Endothelial cell of umbilical vein (primary cell): Measurements from ENCODE around the gene TTC31. TPM values are rescaled to one million over a fixed set of nuclear protein-coding genes. Genes with fewer than 3 reads are reported as not detected.

Experiments
- BruUV-seq: library from RNA; stranded (reverse); fragments of 400-500 nt; replicated peaks from 2 replicates; lab custom pipeline; 2021; lab: Mats Ljungman, UMichigan
- CTCF ChIA-PET: fragments of 300-600, 350-600 bp; sonication (Branson Sonifier 250); formaldehyde crosslinking; loops from one replicate; lab custom pipeline; 2021; ENCODE audit warnings: antibody characterized with exemption, inconsistent platforms; lab: Charles Lee
- POLR2A ChIA-PET: fragments of 300-600, 350-600 bp; sonication (Branson Sonifier 250); formaldehyde crosslinking; loops from one replicate; lab custom pipeline; 2021; ENCODE audit warnings: antibody characterized with exemption, inconsistent platforms; lab: Charles Lee
- DNase-seq: peaks from one replicate; pipeline ENCODE4 v3.0.0-alpha.2; 2011; ENCODE audit warnings: low read depth, low spot score
- FAIRE-seq: peaks from 2 replicates; lab custom pipeline; 2011; peaks lifted over from hg19 to GRCh38; lab: Jason Lieb, UNC
- H2AFZ ChIP-seq: 2 replicates; pipeline ENCODE4 v1.6.0; 2012; ENCODE audit warnings: low read depth, low read length, control low read depth, inconsistent platforms
- H3K27ac ChIP-seq: 2 replicates; pipeline ENCODE4 v1.5.1; 2011; ENCODE audit warnings: low read depth, mild to moderate bottlenecking, control low read depth, low read length, moderate library complexity; ENCODE audit not compliant: insufficient read depth
- H3K27me3 ChIP-seq, 2 experiments: 2 replicates each; pipeline versions ENCODE4 v1.6.0 to v1.6.1; 2011; ENCODE audit warnings: low read length in 2 of 2, mixed read lengths in 1 of 2; ENCODE audit not compliant: control insufficient read depth in 2 of 2, insufficient read depth in 2 of 2
- H3K36me3 ChIP-seq, 2 experiments: 2 replicates in 1 of 2; 3 replicates in 1 of 2; pipeline ENCODE4 v1.5.1; 2011; ENCODE audit warnings: low read length in 2 of 2, mild to moderate bottlenecking in 1 of 2, moderate library complexity in 1 of 2; ENCODE audit not compliant: control insufficient read depth in 2 of 2, insufficient read depth in 2 of 2; ENCODE audit errors: extremely low read depth in 1 of 2
- H3K4me1 ChIP-seq: 3 replicates; pipeline ENCODE4 v1.5.1; 2011; ENCODE audit warnings: mild to moderate bottlenecking, low read length; ENCODE audit not compliant: control insufficient read depth, insufficient read depth; ENCODE audit errors: extremely low read depth
- H3K4me2 ChIP-seq: 2 replicates; pipeline ENCODE4 v1.6.1; 2011; ENCODE audit warnings: low read length, control low read depth, mixed read lengths; ENCODE audit not compliant: insufficient read depth
- H3K4me3 ChIP-seq, 3 experiments: fragments of 200-600 bp in 1 of 3; sonication (generic), shearing (Covaris generic) in 1 of 3; replicated peaks in 1 of 3; 2 replicates each; pipeline ENCODE4 v1.5.1; 2011 to 2016; ENCODE audit warnings: control low read depth in 3 of 3, low read length in 3 of 3, mild to moderate bottlenecking in 2 of 3, inconsistent platforms in 1 of 3, low read depth in 1 of 3, moderate library complexity in 1 of 3; ENCODE audit not compliant: insufficient read depth in 1 of 3
- H3K79me2 ChIP-seq: 2 replicates; pipeline ENCODE4 v1.6.0; 2012; ENCODE audit warnings: low read length, inconsistent platforms; ENCODE audit not compliant: control insufficient read depth, insufficient read depth
- H3K9ac ChIP-seq: replicated peaks from 2 replicates; pipeline ENCODE3; 2011; ENCODE audit warnings: low read length, control low read depth; ENCODE audit not compliant: insufficient read depth; ENCODE audit errors: extremely low read depth
- H3K9me1 ChIP-seq: replicated peaks from 3 replicates; pipeline ENCODE4 v1.6.0; 2011; ENCODE audit warnings: mild to moderate bottlenecking, low read length; ENCODE audit not compliant: control insufficient read depth, insufficient read depth; ENCODE audit errors: extremely low read depth
- H3K9me3 ChIP-seq: replicated peaks from 2 replicates; pipeline ENCODE4 v1.5.1; 2012; ENCODE audit warnings: low read length, inconsistent platforms; ENCODE audit not compliant: control insufficient read depth, insufficient read depth
- H4K20me1 ChIP-seq: replicated peaks from 2 replicates; pipeline ENCODE3; 2011; ENCODE audit warnings: mild to moderate bottlenecking, low read length; ENCODE audit not compliant: control insufficient read depth, insufficient read depth; ENCODE audit errors: extremely low read depth
- EZH2 ChIP-seq: IDR thresholded peaks from 2 replicates; pipeline ENCODE4 v1.6.1; 2012; ENCODE audit warnings: borderline replicate concordance, low read depth, mild to moderate bottlenecking, moderate library complexity, low read length, inconsistent platforms; ENCODE audit not compliant: severe bottlenecking
- FOS ChIP-seq: IDR thresholded peaks from 2 replicates; pipeline ENCODE4 v1.6.1; 2011; ENCODE audit warnings: mild to moderate bottlenecking, low read length, moderate library complexity, borderline replicate concordance; ENCODE audit not compliant: insufficient read depth
- GATA2 ChIP-seq: IDR thresholded peaks from 2 replicates; pipeline ENCODE4 v1.7.0; 2011; ENCODE audit warnings: low read depth, mild to moderate bottlenecking, moderate library complexity, mixed read lengths, low read length; ENCODE audit not compliant: insufficient read length, insufficient read depth
- JUN ChIP-seq: IDR thresholded peaks from 2 replicates; pipeline ENCODE4 v1.6.1; 2011; ENCODE audit warnings: borderline replicate concordance, low read depth; ENCODE audit not compliant: insufficient read length, insufficient read depth
- MAX ChIP-seq: IDR thresholded peaks from 2 replicates; pipeline ENCODE4 v1.6.1; 2011; ENCODE audit not compliant: insufficient read depth, insufficient read length
- MYC ChIP-seq: IDR thresholded peaks from one replicate; pipeline ENCODE4 v1.6.1; 2011; ENCODE audit warnings: mild to moderate bottlenecking, low read depth, low read length
- POLR2A ChIP-seq: IDR thresholded peaks from 2 replicates; pipeline ENCODE4 v1.6.1; 2012; ENCODE audit warnings: low read depth, mild to moderate bottlenecking, control low read depth, low read length
- POLR2AphosphoS5 ChIP-seq: IDR thresholded peaks from 2 replicates; pipeline ENCODE4 v1.6.1; 2012; ENCODE audit warnings: low read depth, mild to moderate bottlenecking, control low read depth, low read length, moderate library complexity; ENCODE audit not compliant: insufficient read depth
- dilution Hi-C: fragments of 300-500 bp; cut with MboI; formaldehyde crosslinking; loops from one replicate; pipeline ENCODE4 v1.15.0; 2019; ENCODE audit warnings: low sequenced_read_pairs; ENCODE audit not compliant: extremely low pct_ligation_motif_present
- intact Hi-C: fragments of 100-400 bp; cut with micrococcal nuclease; formaldehyde crosslinking; loops from one replicate; pipeline ENCODE4 v1.10.0; 2022
- polyA plus RNA-seq, 4 experiments: library from polyadenylated mRNA; depleted of rRNA in 3 of 4; stranded (reverse) in 3 of 4; unstranded in 1 of 4; fragments of >200 nt; gene quantifications; 2 replicates each; pipeline versions ENCODE4 v1.2.1 to v1.2.3, GENCODE V29; 2011 to 2012; ENCODE audit warnings: missing spikeins in 1 of 4
- total RNA-seq: library from RNA; stranded (reverse); gene quantifications from 2 replicates; pipeline ENCODE4 v1.2.3, GENCODE V29; 2021
- TF ChIP-seq, protein P1 (sequence below), 2 donors: IDR thresholded peaks; 1 replicate in 1 of 2; 2 replicates in 1 of 2; pipeline ENCODE4 v1.5.1; 2011; ENCODE audit warnings: low read length in 2 of 2, mild to moderate bottlenecking in 2 of 2, moderate library complexity in 2 of 2, control low read depth in 1 of 2, inconsistent platforms in 1 of 2, low read depth in 1 of 2; ENCODE audit not compliant: insufficient read depth in 1 of 2; ENCODE audit errors: extremely low read depth in 1 of 2

The TTC31 gene
- total and polyA plus RNA-seq, 2 donors (not counting 3 experiments of a cell fraction or from before 2014, with no cell fraction given), result 20.1 to 24.1 TPM

DNA sequence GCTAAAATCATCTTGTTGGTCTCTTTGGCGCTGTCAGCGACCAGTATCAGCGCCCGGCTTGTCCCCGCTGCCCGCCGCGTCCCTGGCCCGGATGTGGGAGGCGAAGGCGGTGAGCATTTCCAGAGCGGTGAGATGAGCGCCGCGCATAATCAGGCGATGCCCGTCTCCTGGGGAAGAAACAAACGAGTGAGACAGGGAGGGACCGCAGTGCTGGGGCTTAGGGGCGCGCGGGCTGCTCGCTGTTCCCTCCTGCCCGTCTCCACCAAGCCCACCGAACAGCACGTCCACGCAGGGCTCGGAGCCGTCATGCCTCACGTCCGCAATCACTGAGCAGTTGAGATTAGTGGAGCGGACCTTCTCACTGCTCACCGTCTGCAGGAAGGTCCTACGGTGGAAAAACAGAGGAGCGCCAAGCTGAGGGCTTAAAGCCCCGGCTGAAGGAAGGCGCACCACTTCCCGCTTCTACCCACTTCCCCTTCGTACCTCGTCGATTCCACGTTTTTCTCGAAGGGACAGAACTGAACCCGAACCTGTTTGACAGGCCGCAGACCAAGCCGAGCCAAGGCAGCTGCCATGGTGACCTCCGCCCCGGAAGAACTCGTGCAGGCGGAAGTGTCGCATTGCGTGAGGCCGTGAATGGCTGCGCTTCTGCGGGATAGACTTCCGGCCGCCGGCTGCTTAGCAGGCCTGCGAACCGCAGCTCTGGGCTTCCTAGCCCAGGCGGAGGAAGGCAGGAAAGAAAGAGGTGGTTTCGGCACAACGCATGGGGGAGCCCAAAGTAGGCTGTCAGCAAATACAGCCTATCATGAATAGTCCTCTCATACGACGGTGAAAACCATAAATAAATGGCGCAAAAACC, 10.6 kb upstream of the TTC31 start, which contains the start of gene MRPL53:
TSS of gene MRPL53 (minus strand) at position 595 of the 859 bp plus-strand sequence. CDS start at position 575, 20 bp downstream.
- H3K79me2 ChIP-seq, result no peaks in the 10 kb centered on the region
- peaks cover 0 to 7% of the 10 kb centered on the region in 2 experiments for H3K36me3 ChIP-seq
- FAIRE-seq (peak; percentile 88), DNase-seq (peak; percentile 93)
- peaks cover 13% of the 10 kb centered on the region for H3K4me1 ChIP-seq
- H3K4me3 ChIP-seq, result peak within 1 kb of the TSS; percentile 43 to 84 (median 75)
- H3K9me1 ChIP-seq, result no peaks in the 10 kb centered on the region
- CTCF ChIA-PET, result interaction anchor here (1.2 to 2.1 kb wide), 2 partner anchors 10 to 32 kb away, joined by 3 to 12 read pairs; partner anchors contain the start of genes CCDC142 and TTC31
- peak within 1 kb of the TSS; percentile 87 for H2AFZ ChIP-seq
- peak within 1 kb of the TSS; percentile 89 for H3K4me2 ChIP-seq
- intact Hi-C loops, result loop anchor here (1.0 kb wide), 1 partner anchor 10 kb away; the partner anchor contains the start of gene CCDC142
- no peaks in the 10 kb centered on the region for H3K9me3 ChIP-seq
- no peaks in the 10 kb centered on the region for H3K27me3 ChIP-seq
- H3K27ac ChIP-seq, result peak within 1 kb of the TSS; percentile 10
- POLR2A ChIA-PET, result interaction anchor here (0.6 to 1.1 kb wide), 2 partner anchors 11 to 38 kb away, joined by 3 read pairs; partner anchors contain the start of genes CCDC142 and TTC31
- BruUV-seq, result TSS peak; percentile 78
- no peaks in the 10 kb centered on the region for H4K20me1 ChIP-seq
- no peak for TF ChIP-seq JUN
- peak; percentile 99 for TF ChIP-seq POLR2AphosphoS5
- peak; percentile 98 for TF ChIP-seq POLR2A
- dilution Hi-C loops, result no loop called here
- H3K9ac ChIP-seq, result peak within 1 kb of the TSS; percentile 46

DNA sequence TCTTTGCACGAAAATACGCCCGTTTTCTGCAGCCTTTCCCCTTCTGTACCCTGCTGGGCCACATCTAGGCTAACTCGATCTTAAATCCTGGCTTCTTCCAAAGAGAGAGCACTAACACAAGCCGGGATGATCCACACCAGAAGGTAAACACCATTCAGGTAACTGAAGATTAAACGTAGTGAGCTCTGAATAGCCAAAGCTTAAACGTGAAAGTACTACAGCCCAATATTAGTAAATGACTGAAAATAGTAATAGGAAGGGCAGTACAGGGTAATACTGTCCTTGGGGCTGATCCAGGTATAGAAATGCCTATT, 10.0 kb upstream of the TTC31 start:
- Histone ChIP-seq H3K4me1 (peaks cover 13% of the 10 kb centered on the region), H3K4me2 (peak overlapping the region; percentile 89), H3K79me2 (no peaks in the 10 kb centered on the region), H3K9me1 (no peaks in the 10 kb centered on the region), H3K9me3 (no peaks in the 10 kb centered on the region), H4K20me1 (no peaks in the 10 kb centered on the region), H3K27me3 (no peaks in the 10 kb centered on the region), H3K4me3 (peak overlapping the region; percentile 24 to 84 (median 75)), H2AFZ (peak overlapping the region; percentile 87), H3K27ac (peak overlapping the region; percentile 10), H3K36me3 (peaks cover 0 to 7% of the 10 kb centered on the region in 2 experiments), H3K9ac (peak overlapping the region; percentile 46)
- CTCF ChIA-PET, result interaction anchor here (1.2 to 2.1 kb wide), 2 partner anchors 10 to 31 kb away, joined by 3 to 12 read pairs; partner anchors contain the start of genes CCDC142 and TTC31
- intact Hi-C loops (loop anchor here (1.0 kb wide), 1 partner anchor 9 kb away; the partner anchor contains the start of gene CCDC142), dilution Hi-C loops (no loop called here)
- BruUV-seq, result TSS peak; percentile 90
- no peak for DNase-seq
- POLR2A ChIA-PET, result interaction anchor here (1.1 kb wide), 1 partner anchor 10 kb away, joined by 3 read pairs; the partner anchor contains the start of genes CCDC142 and TTC31
- peak; percentile 4 for FAIRE-seq
- TF ChIP-seq FOS (no peak), GATA2 (no peak), MYC (no peak), POLR2A (no peak), JUN (no peak), EZH2 (no peak), MAX (no peak), POLR2AphosphoS5 (no peak)
- TF ChIP-seq, protein P1, sequence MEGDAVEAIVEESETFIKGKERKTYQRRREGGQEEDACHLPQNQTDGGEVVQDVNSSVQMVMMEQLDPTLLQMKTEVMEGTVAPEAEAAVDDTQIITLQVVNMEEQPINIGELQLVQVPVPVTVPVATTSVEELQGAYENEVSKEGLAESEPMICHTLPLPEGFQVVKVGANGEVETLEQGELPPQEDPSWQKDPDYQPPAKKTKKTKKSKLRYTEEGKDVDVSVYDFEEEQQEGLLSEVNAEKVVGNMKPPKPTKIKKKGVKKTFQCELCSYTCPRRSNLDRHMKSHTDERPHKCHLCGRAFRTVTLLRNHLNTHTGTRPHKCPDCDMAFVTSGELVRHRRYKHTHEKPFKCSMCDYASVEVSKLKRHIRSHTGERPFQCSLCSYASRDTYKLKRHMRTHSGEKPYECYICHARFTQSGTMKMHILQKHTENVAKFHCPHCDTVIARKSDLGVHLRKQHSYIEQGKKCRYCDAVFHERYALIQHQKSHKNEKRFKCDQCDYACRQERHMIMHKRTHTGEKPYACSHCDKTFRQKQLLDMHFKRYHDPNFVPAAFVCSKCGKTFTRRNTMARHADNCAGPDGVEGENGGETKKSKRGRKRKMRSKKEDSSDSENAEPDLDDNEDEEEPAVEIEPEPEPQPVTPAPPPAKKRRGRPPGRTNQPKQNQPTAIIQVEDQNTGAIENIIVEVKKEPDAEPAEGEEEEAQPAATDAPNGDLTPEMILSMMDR (IDR thresholded peaks at IDR 0.05; ENCODE audit: extremely low read depth in 1 of 2, insufficient read depth in 1 of 2, low read depth in 1 of 2, low read length in 2 of 2), result no peak
